ENCODE data around the gene TMEM273. TPM values are rescaled to one million over a fixed set of nuclear protein-coding genes. Genes with fewer than 3 reads are reported as not detected.

The TMEM273 gene
- polyA plus RNA-seq, 1 of the 3 experiments (the other 2 are of a cell fraction) = not detected

DNA sequence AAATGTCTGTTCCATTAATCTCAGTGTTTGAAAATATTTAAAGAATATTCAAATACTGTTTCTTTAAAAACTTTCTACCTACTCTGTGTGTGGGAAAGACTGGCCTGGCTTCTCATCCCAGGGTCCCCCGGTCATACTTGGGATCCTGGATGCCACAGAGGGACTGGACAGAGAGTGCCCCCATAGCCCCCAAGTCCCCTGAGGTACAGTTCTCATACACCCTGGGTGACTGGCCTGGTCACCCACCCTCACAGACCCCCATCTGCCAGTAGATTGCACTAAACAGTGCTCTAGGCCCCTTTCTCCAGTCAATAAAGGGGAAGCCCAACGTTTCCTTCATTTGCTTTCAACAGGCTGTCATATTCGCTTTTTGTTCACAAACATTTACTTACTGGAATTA is 3.0 kb downstream of the TMEM273 start:
- WGBS (ENCODE audit: low lambda C conversion rate) = 36% methylated on average over 3 of the region's 3 CpGs
- no peak overlapping the region for H3K4me3 ChIP-seq (ENCODE audit: low read depth in 2 of 2, low read length in 1 of 2)
- POLR2A ChIA-PET = no interaction called here
- H3K36me3 ChIP-seq (replicated peaks in 1 of 2; ENCODE audit: control insufficient read depth in 1 of 2, insufficient read depth in 2 of 2, low read length in 1 of 2) = no peaks in the 10 kb centered on the region
- peaks cover 0 to 2% of the 10 kb centered on the region in 2 experiments; a peak in 1 of 4 replicates for H3K4me1 ChIP-seq (ENCODE audit: control insufficient read depth in 1 of 2, insufficient read depth in 2 of 2, low read depth in 1 of 2, low read length in 1 of 2)
- no peak overlapping the region for H3K9ac ChIP-seq
- H3K9me2 ChIP-seq = 0 out of 2 replicates have a peak, but pooled peaks cover 2% of the 10 kb centered on the region
- H3K79me2 ChIP-seq (ENCODE audit: insufficient read depth) = no peaks in the 10 kb centered on the region
- H3K9me3 ChIP-seq = no peaks in the 10 kb centered on the region
- H2AFZ ChIP-seq (ENCODE audit: low read depth) = no peak overlapping the region
- TF ChIP-seq ZBTB33 (IDR thresholded peaks at IDR 0.05; ENCODE audit: borderline replicate concordance, low read depth) (no peak), NRF1 (IDR thresholded peaks at IDR 0.05; ENCODE audit: low read depth, low read length) (no peak), RCOR1 (IDR thresholded peaks at IDR 0.05; ENCODE audit: low read length) (no peak)
- no peaks in the 10 kb centered on the region for H3F3A ChIP-seq (replicated peaks; ENCODE audit: insufficient read depth)
- CTCF ChIA-PET = no interaction called here
- no peak overlapping the region for H3K4me2 ChIP-seq
- DNase-seq = no peak
- H3K27ac ChIP-seq (ENCODE audit: low read depth in 2 of 2, low read length in 1 of 2) = no peak overlapping the region
- no peaks in the 10 kb centered on the region for H4K20me1 ChIP-seq (ENCODE audit: insufficient read depth)
- H3K27me3 ChIP-seq (ENCODE audit: insufficient read depth) = no peaks in the 10 kb centered on the region

GRCh38 chr10:49184642-49185111 is 3.5 kb downstream of the TMEM273 start:
- H2AFZ ChIP-seq (ENCODE audit: low read depth) = no peak overlapping the region
- H3K9me3 ChIP-seq = no peaks in the 10 kb centered on the region
- no peak overlapping the region for H3K9ac ChIP-seq
- no peaks in the 10 kb centered on the region for H3K36me3 ChIP-seq (replicated peaks in 1 of 2; ENCODE audit: control insufficient read depth in 1 of 2, insufficient read depth in 2 of 2, low read length in 1 of 2)
- H4K20me1 ChIP-seq (ENCODE audit: insufficient read depth) = no peaks in the 10 kb centered on the region
- no peaks in the 10 kb centered on the region for H3F3A ChIP-seq (replicated peaks; ENCODE audit: insufficient read depth)
- no peak overlapping the region for H3K4me3 ChIP-seq (ENCODE audit: low read depth in 2 of 2, low read length in 1 of 2)
- no peaks in the 10 kb centered on the region for H3K27me3 ChIP-seq (ENCODE audit: insufficient read depth)
- peaks cover 0 to 2% of the 10 kb centered on the region in 2 experiments; a peak in 1 of 4 replicates for H3K4me1 ChIP-seq (ENCODE audit: control insufficient read depth in 1 of 2, insufficient read depth in 2 of 2, low read depth in 1 of 2, low read length in 1 of 2)
- H3K79me2 ChIP-seq (ENCODE audit: insufficient read depth) = no peaks in the 10 kb centered on the region
- H3K27ac ChIP-seq (ENCODE audit: low read depth in 2 of 2, low read length in 1 of 2) = no peak overlapping the region
- ChIA-PET POLR2A (no interaction called here), CTCF (no interaction called here)
- no peak for DNase-seq
- H3K4me2 ChIP-seq = no peak overlapping the region
- H3K9me2 ChIP-seq = 0 out of 2 replicates have a peak, but pooled peaks cover 2% of the 10 kb centered on the region
- TF ChIP-seq TAF1 (IDR thresholded peaks at IDR 0.05; ENCODE audit: borderline replicate concordance, low read depth, low read length) (no peak), YY1 (IDR thresholded peaks at IDR 0.05; ENCODE audit: low read depth) (no peak), SMC3 (IDR thresholded peaks at IDR 0.05; ENCODE audit: low read depth, low read length) (no peak), IRF3 (IDR thresholded peaks at IDR 0.05; ENCODE audit: low read depth, low read length) (no peak), NFIC (IDR thresholded peaks at IDR 0.05; ENCODE audit: borderline replicate concordance) (no peak), TCF12 (IDR thresholded peaks at IDR 0.05) (no peak), ELF1 (IDR thresholded peaks at IDR 0.05) (no peak), POLR2AphosphoS5 (IDR thresholded peaks at IDR 0.05; ENCODE audit: low read depth, low read length) (no peak), GABPA (IDR thresholded peaks at IDR 0.05; ENCODE audit: low read depth) (no peak), MAX (IDR thresholded peaks at IDR 0.05; ENCODE audit: low read depth) (no peak), SIN3A (IDR thresholded peaks at IDR 0.05; ENCODE audit: borderline replicate concordance, low read depth, low read length) (no peak), REST (IDR thresholded peaks at IDR 0.05; ENCODE audit: low read depth, low read length) (no peak), FOXJ3 (CRISPR knock-in tag; IDR thresholded peaks at IDR 0.05) (no peak), RXRA (IDR thresholded peaks at IDR 0.05; ENCODE audit: borderline replicate concordance, low read depth) (no peak), RFX5 (IDR thresholded peaks at IDR 0.05; ENCODE audit: low read length) (no peak)
- WGBS (ENCODE audit: low lambda C conversion rate) = 33% methylated on average over 6 of the region's 6 CpGs

Measured in SK-N-SH (cell line).